ENCODE measurements around the gene SMIM10L1.
A peak's percentile ranks its signal among the peaks of the same experiment; 100 is the strongest.

The SMIM10L1 gene

GRCh38 chr12:11171145-11171968 lies at the start of gene SMIM10L1:
Gene SMIM10L1 (plus strand): TSS chr12:11171194. CDS start chr12:11171357, 163 bp downstream.
- peak; percentile 90 for DNase-seq (ENCODE audit: low spot score)

- no peak for DNase-seq (ENCODE audit: low spot score)
Measured at GRCh38 chr12:11130382-11130781, 40.6 kb upstream of the SMIM10L1 start.

- DNase-seq (ENCODE audit: low spot score) = no peak
Measured at GRCh38 chr12:11130999-11131398, 40.0 kb upstream of the SMIM10L1 start.

- DNase-seq (ENCODE audit: low spot score) = no peak
Measured at GRCh38 chr12:11133162-11133561, 37.8 kb upstream of the SMIM10L1 start.

- DNase-seq (ENCODE audit: low spot score) = no peak
Measured at GRCh38 chr12:11133816-11134215, 37.2 kb upstream of the SMIM10L1 start.

- no peak for DNase-seq (ENCODE audit: low spot score)
Measured at GRCh38 chr12:11134305-11134704, 36.7 kb upstream of the SMIM10L1 start, which contains the start of gene TAS2R30. Gene TAS2R30 (minus strand): TSS chr12:11134644. CDS start chr12:11134244, 400 bp downstream.

GRCh38 chr12:11136075-11136474 lies 34.9 kb upstream of the SMIM10L1 start:
- no peak for DNase-seq (ENCODE audit: low spot score)

GRCh38 chr12:11143352-11143751 lies 27.6 kb upstream of the SMIM10L1 start:
- no peak for DNase-seq (ENCODE audit: low spot score)

- no peak for DNase-seq (ENCODE audit: low spot score)
Measured at GRCh38 chr12:11144297-11144696, 26.7 kb upstream of the SMIM10L1 start.

GRCh38 chr12:11147420-11147819 lies 23.6 kb upstream of the SMIM10L1 start:
- DNase-seq (ENCODE audit: low spot score) = no peak

GRCh38 chr12:11150832-11151231 lies 20.2 kb upstream of the SMIM10L1 start:
- DNase-seq (ENCODE audit: low spot score) = no peak

GRCh38 chr12:11152725-11153124 lies 18.3 kb upstream of the SMIM10L1 start:
- DNase-seq (ENCODE audit: low spot score) = no peak

GRCh38 chr12:11154400-11154925 lies 16.5 kb upstream of the SMIM10L1 start:
- no peak for DNase-seq (ENCODE audit: low spot score)

- no peak for DNase-seq (ENCODE audit: low spot score)
Measured at GRCh38 chr12:11158885-11159444, 12.0 kb upstream of the SMIM10L1 start.

- DNase-seq (ENCODE audit: low spot score) = no peak
Measured at GRCh38 chr12:11162502-11162901, 8.5 kb upstream of the SMIM10L1 start.

- no peak for DNase-seq (ENCODE audit: low spot score)
Measured at GRCh38 chr12:11164384-11164783, 6.6 kb upstream of the SMIM10L1 start.

- no peak for DNase-seq (ENCODE audit: low spot score)
Measured at GRCh38 chr12:11166300-11166699, 4.7 kb upstream of the SMIM10L1 start.

- DNase-seq (ENCODE audit: low spot score) = no peak
Measured at GRCh38 chr12:11170810-11171144, 217 bp upstream of the SMIM10L1 start.

- DNase-seq (ENCODE audit: low spot score) = no peak
Measured at GRCh38 chr12:11171969-11172675, 1.1 kb downstream of the SMIM10L1 start.

- DNase-seq (ENCODE audit: low spot score) = no peak
Measured at GRCh38 chr12:11174022-11174421, 3.0 kb downstream of the SMIM10L1 start.

- DNase-seq (ENCODE audit: low spot score) = no peak
Measured at GRCh38 chr12:11178250-11178649, 7.3 kb downstream of the SMIM10L1 start.

- DNase-seq (ENCODE audit: low spot score) = no peak
Measured at GRCh38 chr12:11182529-11182928, 11.5 kb downstream of the SMIM10L1 start.

- no peak for DNase-seq (ENCODE audit: low spot score)
Measured at GRCh38 chr12:11183011-11183410, 12.0 kb downstream of the SMIM10L1 start.
